ENCODE data around the gene NELFB.

The NELFB gene

GRCh38 chr9:137315581-137316011 lies 60.5 kb downstream of the NELFB start:
- DNase-seq (ENCODE audit: extremely low read depth, insufficient read length) = no peak
- Histone ChIP-seq H3K36me3 (ENCODE audit: control insufficient read depth, insufficient read depth, low read length) (no peaks in the 10 kb centered on the region), H3K27me3 (replicated peaks; ENCODE audit: control insufficient read depth, insufficient read depth, low read length) (no peaks in the 10 kb centered on the region), H3K4me3 (replicated peaks; ENCODE audit: low read depth, low read length) (no peak overlapping the region; the same call in 1 of the 2 replicates)
- TF ChIP-seq CTCF (IDR thresholded peaks at IDR 0.05; ENCODE audit: insufficient read depth, low read length, poor library complexity, severe bottlenecking) = no peak

- Histone ChIP-seq H3K27me3 (replicated peaks; ENCODE audit: control insufficient read depth, insufficient read depth, low read length) (no peaks in the 10 kb centered on the region), H3K4me3 (replicated peaks; ENCODE audit: low read depth, low read length) (peak overlapping the region; percentile 33), H3K36me3 (ENCODE audit: control insufficient read depth, insufficient read depth, low read length) (no peaks in the 10 kb centered on the region)
- no peak for TF ChIP-seq CTCF (IDR thresholded peaks at IDR 0.05; ENCODE audit: insufficient read depth, low read length, poor library complexity, severe bottlenecking)
- peak; percentile 55 for DNase-seq (ENCODE audit: extremely low read depth, insufficient read length)
Measured at GRCh38 chr9:137316012-137316981, 61.2 kb downstream of the NELFB start.

GRCh38 chr9:137317021-137317717 lies 62.0 kb downstream of the NELFB start:
- Histone ChIP-seq H3K4me3 (replicated peaks; ENCODE audit: low read depth, low read length) (no peak overlapping the region), H3K27me3 (replicated peaks; ENCODE audit: control insufficient read depth, insufficient read depth, low read length) (no peaks in the 10 kb centered on the region), H3K36me3 (ENCODE audit: control insufficient read depth, insufficient read depth, low read length) (no peaks in the 10 kb centered on the region)
- no peak for TF ChIP-seq CTCF (IDR thresholded peaks at IDR 0.05; ENCODE audit: insufficient read depth, low read length, poor library complexity, severe bottlenecking)
- DNase-seq (ENCODE audit: extremely low read depth, insufficient read length) = peak; percentile 14

GRCh38 chr9:137317718-137318511 lies 62.8 kb downstream of the NELFB start:
- no peak for TF ChIP-seq CTCF (IDR thresholded peaks at IDR 0.05; ENCODE audit: insufficient read depth, low read length, poor library complexity, severe bottlenecking)
- no peak overlapping the region for H3K4me3 ChIP-seq (replicated peaks; ENCODE audit: low read depth, low read length)
- no peaks in the 10 kb centered on the region for H3K36me3 ChIP-seq (ENCODE audit: control insufficient read depth, insufficient read depth, low read length)
- peak; percentile 9 for DNase-seq (ENCODE audit: extremely low read depth, insufficient read length)
- no peaks in the 10 kb centered on the region for H3K27me3 ChIP-seq (replicated peaks; ENCODE audit: control insufficient read depth, insufficient read depth, low read length)

- Histone ChIP-seq H3K36me3 (ENCODE audit: control insufficient read depth, insufficient read depth, low read length) (no peaks in the 10 kb centered on the region), H3K4me3 (replicated peaks; ENCODE audit: low read depth, low read length) (no peak overlapping the region), H3K27me3 (replicated peaks; ENCODE audit: control insufficient read depth, insufficient read depth, low read length) (no peaks in the 10 kb centered on the region)
- TF ChIP-seq CTCF (IDR thresholded peaks at IDR 0.05; ENCODE audit: insufficient read depth, low read length, poor library complexity, severe bottlenecking) = no peak
- DNase-seq (ENCODE audit: extremely low read depth, insufficient read length) = no peak
Measured at GRCh38 chr9:137318602-137319001, 63.5 kb downstream of the NELFB start.
